ENCODE measurements around the gene ETV7. TPM values are rescaled to one million over a fixed set of nuclear protein-coding genes. Genes with fewer than 3 reads are reported as not detected.
A peak's percentile ranks its signal among the peaks of the same experiment; 100 is the strongest.
"Not testable (repeated sequence)": the region's sequence is repeated elsewhere in the genome, so short reads cannot be mapped to it uniquely, and the experiment has no call there.

Gene ETV7
- total RNA-seq, 1 experiment from 2014 or later, result 0.28 TPM

DNA sequence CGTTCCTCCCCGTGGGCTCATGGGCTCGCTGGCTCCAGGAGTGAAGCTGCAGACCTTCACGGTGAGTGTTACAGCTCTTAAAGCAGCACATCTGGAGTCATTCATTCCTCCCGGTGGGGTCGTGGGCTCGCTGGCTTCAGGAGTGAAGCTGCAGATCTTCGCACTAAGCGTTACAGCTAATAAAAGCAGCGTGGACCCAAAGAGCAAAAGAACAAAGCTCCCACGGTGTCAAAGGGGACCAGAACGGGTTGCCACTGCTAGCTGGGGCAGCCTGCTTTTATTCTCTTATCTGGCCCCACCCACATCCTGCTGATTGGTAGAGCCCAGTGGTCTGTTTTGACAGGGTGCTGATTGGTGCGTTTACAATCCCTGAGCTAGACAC, 24.1 kb downstream of the ETV7 start:
- H3K36me3 ChIP-seq (replicated peaks; ENCODE audit: control insufficient read depth, insufficient read depth, low read length); DNase-seq; H3K27me3 ChIP-seq (ENCODE audit: control insufficient read depth, insufficient read depth, low read length); H3K4me3 ChIP-seq (ENCODE audit: insufficient read depth, low read depth, low read length): not testable (repeated sequence)

DNA sequence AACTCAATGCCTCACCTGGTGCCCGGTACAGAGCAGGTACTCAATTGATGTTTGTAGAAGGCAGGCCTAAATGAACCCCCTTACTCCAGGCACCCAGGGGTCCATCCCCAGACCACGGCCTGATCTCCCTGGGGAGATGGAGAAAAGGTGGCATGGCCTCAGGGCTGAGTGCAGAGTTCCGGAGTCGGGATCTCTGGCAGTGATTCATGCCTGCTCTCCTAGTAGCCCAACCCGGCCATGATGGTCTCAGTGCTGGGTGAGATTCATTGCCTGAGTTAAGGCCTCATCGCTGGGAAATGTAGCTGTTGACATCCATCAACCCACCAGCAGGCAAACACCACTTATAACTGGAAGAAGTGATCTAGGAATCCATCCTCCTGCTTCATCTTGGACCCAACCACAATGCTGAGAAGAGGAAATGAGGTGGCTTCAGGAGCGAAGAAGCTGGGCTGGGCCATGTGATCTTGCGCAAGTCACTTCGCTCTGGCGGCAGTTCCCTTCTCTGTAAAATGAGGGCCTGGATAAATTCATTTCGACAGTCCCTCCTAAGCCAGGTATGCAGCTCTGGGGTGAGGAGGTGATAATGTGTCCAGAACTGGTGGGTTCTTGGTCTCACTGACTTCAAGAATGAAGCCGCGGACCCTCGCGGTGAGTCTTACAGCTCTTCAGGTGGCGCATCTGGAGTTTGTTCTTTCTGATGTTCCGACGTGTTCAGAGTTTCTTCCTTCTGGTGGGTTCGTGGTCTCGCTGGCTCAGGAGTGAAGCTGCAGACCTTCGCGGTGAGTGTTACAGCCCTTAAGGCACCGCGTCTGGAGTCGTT, 24.7 kb downstream of the ETV7 start:
- no peak for DNase-seq
- no peak overlapping the region for H3K4me3 ChIP-seq (ENCODE audit: insufficient read depth, low read depth, low read length)
- H3K36me3 ChIP-seq (replicated peaks; ENCODE audit: control insufficient read depth, insufficient read depth, low read length), result no peaks in the 10 kb centered on the region
- H3K27me3 ChIP-seq (ENCODE audit: control insufficient read depth, insufficient read depth, low read length), result no peaks in the 10 kb centered on the region

DNA sequence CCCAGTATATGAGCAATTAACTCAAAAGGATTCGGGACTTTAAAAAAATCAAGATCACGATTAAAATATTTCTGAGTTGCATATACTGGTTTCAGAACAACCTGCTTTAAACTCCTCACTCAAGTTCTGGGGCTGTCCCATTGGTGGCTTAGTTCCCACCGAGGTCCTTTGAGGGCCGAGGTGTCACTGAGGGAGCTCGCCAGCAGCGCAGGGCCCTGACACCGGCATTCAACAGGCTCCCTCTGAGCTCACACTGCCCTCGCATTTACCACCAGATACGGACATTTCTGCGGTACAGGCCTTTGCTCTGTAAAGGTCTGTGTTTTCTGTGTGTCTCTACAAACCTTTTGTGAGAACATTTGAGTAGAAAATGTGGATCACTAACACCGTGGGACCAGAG, 26.4 kb downstream of the ETV7 start:
- Histone ChIP-seq H3K4me3 (ENCODE audit: insufficient read depth, low read depth, low read length) (no peak overlapping the region), H3K36me3 (replicated peaks; ENCODE audit: control insufficient read depth, insufficient read depth, low read length) (no peaks in the 10 kb centered on the region), H3K27me3 (ENCODE audit: control insufficient read depth, insufficient read depth, low read length) (no peaks in the 10 kb centered on the region)
- no peak for DNase-seq

DNA sequence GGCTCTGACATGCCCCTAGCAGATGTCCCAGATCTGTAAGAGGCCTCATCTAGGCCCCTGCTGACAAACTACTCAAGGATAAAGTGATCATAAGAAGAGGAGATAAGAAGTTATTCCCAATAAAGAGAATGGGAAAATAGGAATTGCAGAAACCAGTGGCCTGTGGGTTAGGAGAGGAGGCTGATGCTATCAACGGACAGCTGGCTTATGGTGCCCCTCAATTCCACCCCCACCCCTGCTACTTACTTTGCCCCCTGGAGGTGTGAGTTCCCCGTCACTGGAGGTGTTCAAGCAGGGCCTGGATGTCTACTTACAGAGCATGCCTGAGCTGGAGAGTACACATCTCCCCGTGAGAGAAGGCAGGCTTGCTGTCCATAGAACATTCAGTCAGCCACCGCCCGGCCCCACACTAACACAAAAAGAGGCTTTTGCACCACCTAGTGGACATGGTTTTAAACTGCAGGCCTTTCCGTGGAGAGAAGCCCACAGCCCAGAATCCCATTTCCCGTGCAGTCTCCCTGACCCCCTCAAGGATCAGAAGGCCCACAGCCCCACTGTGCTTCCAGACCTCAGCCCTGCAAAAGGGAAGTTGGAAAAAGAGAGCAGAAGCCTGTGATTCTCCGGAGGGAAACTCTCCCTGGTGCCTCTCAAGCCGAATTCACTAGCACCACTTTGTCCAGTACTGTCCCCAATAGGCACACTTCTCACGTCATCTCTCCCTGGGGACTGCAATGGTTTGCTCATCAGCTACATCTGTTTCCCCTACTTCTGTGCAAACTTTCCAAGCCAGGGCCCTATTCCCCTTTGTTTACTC, 27.0 kb downstream of the ETV7 start:
- no peak overlapping the region for H3K4me3 ChIP-seq (ENCODE audit: insufficient read depth, low read depth, low read length)
- no peaks in the 10 kb centered on the region for H3K36me3 ChIP-seq (replicated peaks; ENCODE audit: control insufficient read depth, insufficient read depth, low read length)
- DNase-seq, result peak; percentile 86
- no peaks in the 10 kb centered on the region for H3K27me3 ChIP-seq (ENCODE audit: control insufficient read depth, insufficient read depth, low read length)

DNA sequence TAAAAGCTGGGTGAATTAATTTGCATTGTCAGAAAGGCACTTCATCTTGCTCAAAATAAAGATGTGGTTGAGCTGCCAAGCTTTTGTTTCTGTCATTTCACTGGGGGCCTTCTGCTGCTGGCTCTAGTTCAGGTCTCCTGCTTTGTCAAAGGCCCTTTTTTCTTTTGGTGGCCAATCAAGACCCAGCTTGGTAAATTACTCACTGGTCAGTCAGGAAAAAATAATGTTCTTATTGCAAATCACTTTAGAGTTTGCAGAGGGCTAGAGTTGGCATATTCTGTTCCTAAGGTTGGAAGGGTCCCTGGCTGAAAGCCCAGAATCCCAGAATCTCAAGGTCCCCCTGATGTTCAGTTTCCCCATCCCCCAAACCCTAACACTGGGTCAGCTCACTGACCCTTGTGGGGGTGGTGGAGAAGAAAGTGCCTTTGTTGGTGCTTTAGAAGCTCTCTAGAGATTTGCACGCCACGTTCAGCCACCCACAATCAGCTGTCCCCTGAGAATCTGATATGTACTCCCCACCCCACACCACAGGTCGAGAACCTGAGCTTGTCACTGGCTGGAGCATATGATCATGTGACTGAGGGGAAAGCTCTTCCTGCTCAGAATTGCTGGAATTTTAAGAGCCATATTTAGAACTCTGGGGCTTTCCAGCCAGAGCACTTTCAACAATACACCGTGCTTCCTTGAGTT, 29.1 kb downstream of the ETV7 start:
- Histone ChIP-seq H3K4me3 (ENCODE audit: insufficient read depth, low read depth, low read length) (no peak overlapping the region), H3K36me3 (replicated peaks; ENCODE audit: control insufficient read depth, insufficient read depth, low read length) (no peaks in the 10 kb centered on the region), H3K27me3 (ENCODE audit: control insufficient read depth, insufficient read depth, low read length) (no peaks in the 10 kb centered on the region)
- no peak for DNase-seq

DNA sequence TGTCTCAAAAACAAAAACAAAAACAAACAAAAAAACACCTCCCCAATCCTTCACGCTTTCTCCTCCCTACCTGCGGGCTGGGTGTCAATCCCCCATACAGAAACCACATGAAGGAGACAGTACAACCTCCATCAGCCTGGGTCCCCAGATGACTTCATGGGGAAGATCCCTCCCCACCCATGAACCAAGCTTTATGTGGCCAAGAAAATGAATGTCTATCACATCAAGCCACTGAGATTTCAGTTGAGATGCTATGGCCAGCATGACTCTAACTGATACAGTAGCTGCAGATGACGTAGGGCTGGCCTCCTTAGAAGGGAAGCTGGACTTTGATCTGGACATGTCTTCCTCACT, 29.6 kb downstream of the ETV7 start:
- DNase-seq, result no peak

DNA sequence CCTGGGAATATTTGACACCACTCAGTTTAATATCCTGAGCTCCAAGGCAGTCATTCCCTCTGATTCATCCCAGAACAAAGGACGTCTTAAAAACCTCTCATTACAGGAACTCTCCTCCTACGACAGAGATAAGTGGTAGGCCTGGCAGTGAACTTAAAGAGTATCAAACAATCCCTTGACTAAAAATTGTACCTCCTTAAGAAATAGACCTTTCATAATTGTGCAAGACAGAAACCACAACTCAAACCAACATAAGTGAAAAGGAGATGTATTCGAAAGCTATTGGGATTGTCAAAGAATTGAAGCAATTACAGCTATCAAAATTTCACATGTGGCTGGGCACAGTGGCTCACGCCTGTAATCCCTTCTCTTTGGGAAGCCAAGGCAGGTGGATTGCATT, 31.6 kb downstream of the ETV7 start:
- DNase-seq, result no peak
- Histone ChIP-seq H3K4me3 (ENCODE audit: insufficient read depth, low read depth, low read length) (no peak overlapping the region), H3K36me3 (replicated peaks; ENCODE audit: control insufficient read depth, insufficient read depth, low read length) (no peaks in the 10 kb centered on the region), H3K27me3 (ENCODE audit: control insufficient read depth, insufficient read depth, low read length) (no peaks in the 10 kb centered on the region)

More for the DNA sequence above, 29.6 kb downstream of the ETV7 start:
- H3K27me3 ChIP-seq (ENCODE audit: control insufficient read depth, insufficient read depth, low read length), result no peaks in the 10 kb centered on the region
- no peak overlapping the region for H3K4me3 ChIP-seq (ENCODE audit: insufficient read depth, low read depth, low read length)
- H3K36me3 ChIP-seq (replicated peaks; ENCODE audit: control insufficient read depth, insufficient read depth, low read length), result no peaks in the 10 kb centered on the region

DNA sequence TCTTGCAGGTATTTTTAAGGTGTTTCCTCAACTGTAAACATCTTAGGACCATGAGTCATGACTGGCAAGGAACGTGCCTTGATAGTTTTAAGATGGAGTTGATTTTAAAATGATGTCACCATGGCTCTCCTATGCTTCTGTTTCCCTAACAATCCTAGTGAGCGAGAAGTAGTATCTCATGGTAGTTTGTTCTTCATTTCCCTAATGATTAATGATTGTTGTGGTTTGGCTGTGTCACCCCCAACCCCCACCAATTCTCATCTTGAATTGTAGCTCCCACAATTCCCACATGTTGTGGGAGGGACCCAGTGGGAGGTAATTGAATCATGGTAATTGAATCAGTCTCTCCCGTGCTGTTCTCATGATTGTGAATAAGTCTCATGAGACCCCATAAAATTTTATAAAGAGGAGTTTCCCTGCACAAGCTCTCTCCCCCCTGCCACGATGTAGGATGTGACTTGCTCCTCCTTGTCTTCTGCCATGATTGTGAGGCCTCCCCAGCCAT, 34.0 kb downstream of the ETV7 start:
- no peak overlapping the region for H3K4me3 ChIP-seq (ENCODE audit: insufficient read depth, low read depth, low read length)
- no peaks in the 10 kb centered on the region for H3K27me3 ChIP-seq (ENCODE audit: control insufficient read depth, insufficient read depth, low read length)
- DNase-seq, result no peak
- H3K36me3 ChIP-seq (replicated peaks; ENCODE audit: control insufficient read depth, insufficient read depth, low read length), result no peaks in the 10 kb centered on the region

DNA sequence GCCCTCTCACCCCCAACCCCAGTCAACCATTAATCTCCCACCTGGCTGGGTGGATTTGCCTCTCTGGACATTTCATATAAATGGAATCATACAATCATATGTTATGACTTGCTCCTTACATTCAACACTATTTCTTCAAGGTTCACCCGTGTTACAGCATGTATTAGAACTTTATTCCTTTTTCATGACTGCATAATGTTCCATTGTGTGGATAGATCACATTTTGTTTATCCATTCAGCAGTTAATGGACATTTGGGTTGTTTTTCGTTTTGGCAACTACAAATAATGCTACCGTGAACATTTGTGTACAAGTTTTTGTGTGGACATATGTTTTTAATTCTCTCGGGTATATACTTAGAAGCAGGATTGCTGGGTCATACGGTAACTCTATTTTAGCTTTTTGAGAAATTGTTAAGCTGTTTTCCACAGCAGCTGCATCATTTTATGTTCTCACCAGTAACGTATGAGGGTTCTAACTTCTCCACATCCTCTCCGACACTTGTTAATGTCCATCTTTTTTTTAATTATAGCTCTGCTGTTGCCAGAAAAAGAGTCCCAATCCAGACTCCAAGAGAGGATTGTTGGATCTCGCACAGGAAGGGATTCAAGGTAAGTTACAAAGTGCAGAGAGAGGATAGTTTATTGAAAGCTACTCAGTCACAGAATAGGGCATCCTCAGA, 34.9 kb downstream of the ETV7 start:
- Histone ChIP-seq H3K27me3 (ENCODE audit: control insufficient read depth, insufficient read depth, low read length) (no peaks in the 10 kb centered on the region), H3K4me3 (ENCODE audit: insufficient read depth, low read depth, low read length) (no peak overlapping the region), H3K36me3 (replicated peaks; ENCODE audit: control insufficient read depth, insufficient read depth, low read length) (no peaks in the 10 kb centered on the region)
- DNase-seq, result no peak

DNA sequence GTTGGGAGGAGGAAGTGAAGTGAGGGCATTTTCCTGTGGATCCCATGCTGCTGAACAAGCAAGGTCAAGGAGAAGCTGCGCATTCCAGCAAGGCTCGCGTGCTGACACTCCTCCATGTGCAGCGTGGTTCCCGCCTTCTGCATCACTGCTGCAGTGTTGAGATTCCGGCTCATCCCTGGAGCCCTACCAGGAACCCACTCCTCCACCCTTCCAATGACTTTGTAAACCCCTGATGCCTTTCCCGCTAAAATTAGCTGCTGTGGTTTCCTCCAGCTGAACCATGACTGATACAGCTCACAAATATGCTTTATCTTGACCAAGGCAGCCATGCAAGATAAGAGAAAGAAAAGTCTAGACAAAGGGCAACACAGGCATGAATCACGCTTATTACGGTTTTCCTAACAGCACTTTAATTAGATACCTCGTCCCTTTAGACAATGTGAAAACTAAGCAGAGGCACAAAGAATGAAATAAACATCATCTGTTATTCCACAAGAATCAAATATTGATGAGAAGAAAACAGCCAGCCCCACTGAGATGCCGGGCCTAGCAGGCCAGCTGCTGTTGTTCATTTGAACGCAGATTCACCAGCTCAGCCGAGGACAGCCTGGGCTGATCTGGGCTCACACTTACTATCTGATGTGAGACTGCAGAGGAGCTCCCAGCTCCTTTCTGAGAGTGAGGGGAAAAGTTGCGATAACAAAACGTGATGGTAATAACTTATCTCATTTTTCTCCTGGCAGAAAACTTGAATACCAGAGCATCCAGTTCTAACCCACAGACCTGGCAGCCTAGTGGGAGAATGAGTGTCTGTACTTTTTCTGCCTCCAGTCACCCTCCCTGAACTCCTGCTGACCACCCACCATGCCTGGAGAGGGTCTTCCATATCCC, 36.5 kb downstream of the ETV7 start:
- H3K4me3 ChIP-seq (ENCODE audit: insufficient read depth, low read depth, low read length), result no peak overlapping the region
- no peaks in the 10 kb centered on the region for H3K27me3 ChIP-seq (ENCODE audit: control insufficient read depth, insufficient read depth, low read length)
- H3K36me3 ChIP-seq (replicated peaks; ENCODE audit: control insufficient read depth, insufficient read depth, low read length), result no peaks in the 10 kb centered on the region
- no peak for DNase-seq

DNA sequence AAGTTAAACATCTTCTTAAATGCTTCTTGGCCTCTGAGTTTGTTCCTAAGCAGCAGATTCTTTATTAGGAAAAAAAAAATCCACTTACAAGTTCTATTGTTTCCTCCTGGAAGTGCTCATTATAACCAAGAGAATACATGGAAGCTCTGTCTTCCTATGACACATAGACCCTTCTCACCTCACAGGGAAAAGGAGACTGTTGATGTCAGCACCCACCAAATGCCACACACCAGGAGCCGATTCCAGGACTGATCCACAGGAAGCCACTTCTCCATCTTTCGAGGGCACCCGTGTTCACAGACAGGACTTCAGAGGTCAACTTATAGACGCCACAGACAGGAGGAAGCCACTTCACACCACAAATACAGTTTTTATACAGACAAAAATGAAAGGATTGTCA, 37.4 kb downstream of the ETV7 start:
- H3K36me3 ChIP-seq (replicated peaks; ENCODE audit: control insufficient read depth, insufficient read depth, low read length), result no peaks in the 10 kb centered on the region
- H3K4me3 ChIP-seq (ENCODE audit: insufficient read depth, low read depth, low read length), result no peak overlapping the region
- no peaks in the 10 kb centered on the region for H3K27me3 ChIP-seq (ENCODE audit: control insufficient read depth, insufficient read depth, low read length)
- DNase-seq, result no peak

DNA sequence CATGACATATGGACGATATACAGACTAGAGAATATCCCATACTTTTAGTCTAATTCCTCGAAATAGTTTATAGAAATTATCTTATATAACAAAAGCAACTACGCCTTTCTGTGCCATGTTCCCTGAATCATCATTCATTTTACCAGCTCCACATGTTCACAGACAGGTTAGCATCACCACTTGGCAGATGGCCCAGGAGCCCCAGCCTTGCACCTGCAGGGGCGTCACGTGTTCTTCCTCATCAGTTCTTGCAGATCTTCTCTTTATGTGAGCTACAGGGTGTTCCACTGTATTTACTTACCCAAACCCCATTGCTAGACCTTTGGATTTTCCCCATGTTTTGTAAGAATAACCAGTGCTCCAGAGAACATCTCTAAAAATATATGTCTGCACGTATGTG, 38.2 kb downstream of the ETV7 start:
- no peak for DNase-seq

DNA sequence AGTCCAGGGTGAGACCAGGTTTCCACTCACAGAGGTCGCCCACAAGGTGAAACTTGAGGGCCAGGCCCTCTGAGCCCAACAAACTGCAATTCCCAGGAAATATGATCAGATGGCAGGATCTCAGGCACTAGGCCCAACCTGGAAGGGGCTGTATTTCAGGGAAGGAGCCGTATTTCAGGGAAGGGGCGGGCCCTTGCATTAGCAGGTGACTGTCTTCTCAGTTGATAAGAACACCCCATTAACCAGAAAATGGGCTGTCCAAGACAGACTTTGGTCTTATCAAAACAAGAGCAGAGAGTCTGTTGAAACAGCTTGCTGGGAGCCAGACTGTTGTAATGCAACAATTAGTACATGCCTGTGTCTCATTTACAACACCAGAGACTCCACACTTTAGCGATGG, 39.8 kb downstream of the ETV7 start:
- Histone ChIP-seq H3K36me3 (replicated peaks; ENCODE audit: control insufficient read depth, insufficient read depth, low read length) (no peaks in the 10 kb centered on the region), H3K27me3 (ENCODE audit: control insufficient read depth, insufficient read depth, low read length) (no peaks in the 10 kb centered on the region), H3K4me3 (ENCODE audit: insufficient read depth, low read depth, low read length) (no peak overlapping the region)
- DNase-seq, result no peak

More for the DNA sequence above, 38.2 kb downstream of the ETV7 start:
- Histone ChIP-seq H3K27me3 (ENCODE audit: control insufficient read depth, insufficient read depth, low read length) (no peaks in the 10 kb centered on the region), H3K36me3 (replicated peaks; ENCODE audit: control insufficient read depth, insufficient read depth, low read length) (no peaks in the 10 kb centered on the region), H3K4me3 (ENCODE audit: insufficient read depth, low read depth, low read length) (no peak overlapping the region)
